Endothelial cell of hepatic sinusoid (primary cell): ENCODE measurements around the gene NRF1.

Experiments
- in situ Hi-C: cut with HindIII; loops from 2 replicates; pipeline ENCODE4 v1.10.0; 2017; ENCODE audit warnings: low sequenced_read_pairs

NRF1 gene

DNA sequence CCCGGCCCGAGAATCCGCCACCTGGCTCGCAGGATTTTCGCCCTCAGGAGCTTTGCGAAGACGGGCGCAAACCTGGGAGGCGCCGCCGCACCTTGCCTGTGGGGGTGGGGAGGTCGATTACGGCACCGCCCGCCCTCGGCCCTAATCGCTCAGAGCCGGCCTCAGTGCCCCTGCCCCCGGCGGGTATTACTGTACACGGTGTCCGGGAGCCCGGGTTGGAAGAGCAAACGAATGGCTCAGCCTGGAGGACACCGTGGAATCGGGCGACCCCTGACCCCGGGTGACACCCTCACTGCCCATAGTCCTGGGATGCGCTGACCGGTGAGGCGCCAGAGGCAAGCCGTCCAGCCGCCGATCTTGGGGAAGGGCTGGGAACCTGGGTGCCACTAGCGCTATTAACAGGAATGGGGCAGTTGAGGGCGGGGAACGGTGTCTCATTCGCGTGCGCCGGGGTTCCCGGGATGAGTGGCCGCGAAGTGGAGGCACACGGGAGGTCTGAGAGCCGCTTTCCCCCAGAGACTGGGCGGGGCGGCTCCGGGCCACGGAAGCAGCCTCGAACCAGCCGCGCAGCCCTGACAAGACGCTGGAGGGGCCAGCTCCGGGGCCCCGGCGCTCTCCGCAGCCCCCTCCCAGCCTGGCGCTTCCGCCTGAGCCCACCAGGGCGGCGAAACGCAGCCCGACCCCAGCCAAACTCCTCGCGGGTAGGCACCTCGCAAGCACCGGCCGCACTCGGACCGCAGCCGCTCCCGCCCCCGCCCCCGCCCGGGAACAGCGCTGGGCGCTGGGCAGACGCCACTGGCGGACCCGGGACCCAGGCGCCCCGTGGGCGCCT is 167.5 kb downstream of the NRF1 start:
- in situ Hi-C loops: no loop called here

DNA sequence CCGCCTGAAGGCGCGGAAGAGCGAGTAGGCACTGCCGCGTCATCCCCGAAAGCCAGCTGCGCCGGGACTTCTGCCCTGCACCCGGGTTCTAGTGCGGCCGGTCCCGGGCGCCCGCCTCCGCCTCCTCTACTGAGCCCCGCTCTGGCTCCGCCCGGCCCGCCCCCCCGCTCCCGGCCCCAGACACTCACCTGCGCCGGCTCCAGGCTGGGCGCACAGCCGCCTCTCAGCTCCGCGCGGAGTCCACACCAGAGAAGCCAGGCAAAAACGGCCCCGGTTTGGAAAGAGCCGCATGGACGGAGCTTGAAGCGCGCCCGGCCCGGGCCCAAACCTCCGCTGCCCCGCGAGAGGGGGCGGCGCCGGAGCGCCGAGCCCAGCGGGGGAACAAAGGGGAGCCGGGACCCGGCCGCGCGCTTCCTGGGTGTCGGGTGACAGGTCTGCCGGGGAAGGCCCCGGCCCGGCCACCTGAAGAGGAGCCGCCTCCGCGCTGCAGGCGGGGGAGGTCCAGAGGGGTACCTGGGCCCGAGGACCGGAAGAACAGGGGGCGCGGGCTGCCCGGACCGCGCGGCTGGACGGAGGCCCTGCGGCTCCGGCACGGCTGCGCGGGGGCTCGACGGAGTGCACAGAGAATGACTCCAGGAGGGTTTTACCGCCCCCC is 168.2 kb downstream of the NRF1 start:
- in situ Hi-C loops: no loop called here

DNA sequence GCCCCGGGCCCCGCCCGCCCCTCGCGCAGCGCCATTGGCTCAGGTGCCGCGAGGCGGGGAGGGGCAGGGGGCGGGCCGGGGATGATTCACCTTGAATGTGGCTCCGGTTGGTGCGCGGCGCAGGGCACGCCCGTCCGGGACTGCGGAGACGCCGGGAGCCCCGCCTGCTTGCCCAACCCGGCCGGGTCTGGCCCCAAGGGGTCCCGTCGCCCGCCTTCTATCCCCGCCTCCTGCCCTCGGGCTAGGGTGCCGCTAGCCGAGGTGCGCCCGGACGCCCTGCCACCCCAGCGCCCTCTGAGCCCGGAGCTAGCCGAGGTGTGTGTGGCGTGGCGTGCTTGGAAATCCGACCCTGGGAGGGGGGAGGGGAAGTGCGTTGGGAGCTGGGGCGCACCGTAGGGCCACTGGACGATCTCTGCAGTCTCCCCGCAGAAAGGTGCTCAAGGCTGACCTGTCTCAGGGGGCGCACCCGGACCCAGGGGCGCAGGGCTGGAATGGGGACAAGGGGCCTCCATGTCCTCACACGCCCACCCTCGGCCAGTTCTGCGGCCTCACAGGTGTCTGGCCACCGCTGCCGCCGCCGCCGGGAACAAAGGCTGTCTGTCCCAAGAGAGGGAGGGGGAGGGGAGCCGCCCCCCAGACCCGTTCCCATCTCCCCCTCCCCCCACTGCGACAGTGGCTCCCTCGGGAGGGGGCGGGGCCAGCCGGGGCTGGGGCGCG is 168.9 kb downstream of the NRF1 start:
- in situ Hi-C loops: no loop called here

DNA sequence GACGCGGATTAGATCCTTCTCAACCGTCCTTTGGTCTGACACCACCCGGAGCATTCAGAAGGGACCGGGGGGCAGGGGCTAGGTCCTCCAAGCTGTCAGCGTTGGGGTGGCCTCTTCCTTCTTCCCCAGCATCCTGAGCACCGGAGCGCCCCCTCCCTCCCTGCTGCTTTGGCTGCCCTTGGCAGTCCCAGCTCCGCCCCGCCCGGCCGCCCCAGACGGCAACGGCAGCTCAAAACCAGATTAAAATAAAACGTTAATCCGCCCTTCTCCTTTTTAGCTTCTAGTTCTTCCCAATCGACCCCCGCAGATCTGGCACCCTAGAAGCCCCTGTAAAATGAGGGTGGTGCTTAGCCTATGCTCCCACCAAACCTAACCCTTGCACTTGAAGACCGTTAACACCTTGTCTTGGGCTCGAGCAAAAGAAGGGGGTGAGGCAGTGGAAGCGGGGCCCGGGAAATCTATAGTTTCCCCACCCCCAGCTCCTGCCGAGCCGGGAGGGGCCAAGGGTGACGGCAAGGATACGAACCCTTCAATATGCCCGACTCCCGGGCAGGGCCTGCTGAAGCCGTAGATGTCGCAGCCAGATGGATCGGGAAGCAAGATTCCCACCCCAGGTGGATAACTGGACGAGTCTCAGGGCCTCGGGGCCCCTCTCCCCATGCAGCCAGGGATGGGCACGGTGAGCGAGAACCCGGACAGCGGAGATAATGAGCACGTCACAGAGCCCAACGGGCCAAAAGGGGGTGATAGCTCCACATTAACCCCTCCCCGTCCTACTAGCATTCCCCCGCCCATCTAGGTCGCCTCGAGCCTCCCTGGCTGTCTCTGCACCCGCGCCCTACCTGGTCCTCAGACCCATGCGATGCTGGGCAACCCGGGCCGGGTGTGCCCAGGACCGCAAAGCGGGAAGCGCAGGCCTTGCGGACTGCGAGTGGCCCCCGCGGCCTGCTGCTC is 169.7 kb downstream of the NRF1 start:
- in situ Hi-C loops: no loop called here

DNA sequence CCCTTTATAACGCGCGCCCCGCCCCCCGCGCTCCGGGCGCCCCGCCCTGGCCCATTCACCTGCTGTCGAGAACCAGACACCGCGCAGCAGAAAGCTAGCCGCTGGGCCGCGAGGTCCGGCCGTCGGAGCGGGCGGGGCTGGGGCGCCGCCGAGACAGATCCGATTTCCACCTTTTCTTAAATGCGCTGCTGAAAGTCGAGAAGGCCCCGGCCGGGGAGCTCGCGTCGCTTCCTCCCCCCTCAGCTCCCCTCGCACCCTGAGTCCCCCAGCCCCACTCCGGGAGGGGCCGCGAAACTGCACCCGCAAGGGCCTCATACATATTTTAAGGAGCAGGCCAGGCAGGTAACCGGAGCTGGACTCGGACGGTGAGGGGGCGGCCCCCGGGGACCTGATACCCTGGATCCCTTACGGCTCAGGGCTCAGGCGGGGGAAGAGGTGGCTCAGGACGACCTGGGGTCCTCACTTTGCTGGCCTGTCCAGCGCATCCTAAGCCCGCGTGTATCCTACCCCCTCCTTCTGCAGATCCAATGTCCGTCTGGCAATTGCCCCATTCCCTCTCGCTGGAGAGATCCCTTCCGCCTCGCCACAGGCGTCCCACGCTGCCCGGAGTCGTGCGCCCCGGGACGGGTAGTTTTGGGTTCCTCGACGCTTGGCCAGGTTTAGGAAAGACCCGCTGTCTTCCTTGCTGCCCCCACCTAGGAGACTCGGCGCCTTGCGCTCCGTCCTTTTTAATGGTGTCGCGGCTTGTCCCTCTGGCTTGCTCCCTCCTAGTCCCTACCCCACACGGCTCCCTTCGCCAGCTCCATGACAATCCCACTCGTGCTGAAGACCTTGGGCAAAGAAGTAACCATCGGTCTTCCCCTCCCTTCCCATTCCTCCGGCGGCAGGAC is 170.7 kb downstream of the NRF1 start:
- in situ Hi-C loops: no loop called here

DNA sequence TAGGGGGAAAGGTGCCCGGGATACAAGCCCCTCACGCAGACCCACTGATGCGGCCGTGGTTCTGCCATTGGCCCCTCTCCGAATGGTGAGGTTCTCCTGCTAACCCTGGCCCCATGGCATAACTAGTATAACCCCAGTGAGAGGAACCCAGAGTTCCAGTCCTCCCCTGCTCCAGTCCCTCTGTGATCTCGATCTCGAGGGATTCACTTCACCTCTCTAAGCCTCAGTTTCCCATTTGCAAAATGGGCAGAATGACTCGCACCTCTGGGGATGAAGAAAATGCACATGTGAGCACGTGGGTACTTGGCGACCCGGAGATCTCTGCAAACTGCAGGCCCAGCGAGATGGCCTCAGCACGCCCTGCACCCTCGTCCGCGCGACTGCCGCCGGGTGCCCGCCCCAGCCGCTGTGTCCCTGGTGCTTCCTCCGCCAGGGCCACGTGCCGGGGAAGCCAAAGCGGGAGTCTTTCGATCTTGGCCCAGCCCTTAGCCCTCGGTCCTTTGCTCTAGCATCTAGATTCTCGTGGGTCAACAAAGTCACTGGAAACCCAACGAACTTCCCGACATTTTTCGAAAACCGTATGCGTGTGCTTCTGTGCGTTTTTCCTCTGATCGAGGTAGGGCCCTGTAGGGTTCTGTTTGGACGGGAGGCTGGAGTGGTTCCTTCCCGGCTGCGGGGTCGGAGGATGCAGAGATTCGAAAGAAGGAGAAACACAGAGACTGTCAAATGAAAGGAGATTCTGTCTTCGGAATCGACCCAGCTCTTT is 171.5 kb downstream of the NRF1 start:
- in situ Hi-C loops: no loop called here

DNA sequence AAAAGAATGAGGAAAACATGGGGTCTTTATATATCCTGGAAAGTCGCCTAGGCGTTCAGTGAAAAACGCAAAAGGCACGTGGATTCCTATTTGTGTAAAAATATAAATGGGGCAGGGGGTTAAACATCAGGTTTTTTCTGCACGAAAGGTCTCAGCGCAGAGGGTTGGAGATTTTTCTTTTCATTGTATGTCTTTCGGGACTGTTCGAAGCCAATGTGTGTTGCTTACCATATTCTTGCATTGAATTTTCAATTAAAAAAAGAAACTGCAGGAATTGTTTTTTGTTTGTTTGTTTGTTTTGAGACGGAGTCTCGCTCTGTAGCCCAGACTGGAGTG is 172.0 kb downstream of the NRF1 start:
- in situ Hi-C loops: no loop called here

DNA sequence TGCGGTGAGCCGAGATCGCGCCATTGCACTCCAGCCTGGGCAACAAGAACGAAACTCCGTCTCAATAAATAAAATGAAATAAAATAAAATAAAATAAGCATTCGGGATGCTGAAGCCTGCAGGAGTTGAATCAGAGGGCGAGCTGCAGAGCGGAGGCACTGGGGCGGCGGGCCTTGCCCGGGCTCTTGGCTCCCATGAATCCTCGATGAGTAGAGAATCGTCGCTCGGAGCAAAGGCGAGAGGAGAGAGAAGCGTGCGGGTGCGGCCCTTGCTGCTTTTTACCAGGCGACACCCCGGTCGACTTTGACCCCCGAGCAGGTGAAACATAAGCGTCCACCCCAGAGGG is 172.9 kb downstream of the NRF1 start:
- in situ Hi-C loops: no loop called here

DNA sequence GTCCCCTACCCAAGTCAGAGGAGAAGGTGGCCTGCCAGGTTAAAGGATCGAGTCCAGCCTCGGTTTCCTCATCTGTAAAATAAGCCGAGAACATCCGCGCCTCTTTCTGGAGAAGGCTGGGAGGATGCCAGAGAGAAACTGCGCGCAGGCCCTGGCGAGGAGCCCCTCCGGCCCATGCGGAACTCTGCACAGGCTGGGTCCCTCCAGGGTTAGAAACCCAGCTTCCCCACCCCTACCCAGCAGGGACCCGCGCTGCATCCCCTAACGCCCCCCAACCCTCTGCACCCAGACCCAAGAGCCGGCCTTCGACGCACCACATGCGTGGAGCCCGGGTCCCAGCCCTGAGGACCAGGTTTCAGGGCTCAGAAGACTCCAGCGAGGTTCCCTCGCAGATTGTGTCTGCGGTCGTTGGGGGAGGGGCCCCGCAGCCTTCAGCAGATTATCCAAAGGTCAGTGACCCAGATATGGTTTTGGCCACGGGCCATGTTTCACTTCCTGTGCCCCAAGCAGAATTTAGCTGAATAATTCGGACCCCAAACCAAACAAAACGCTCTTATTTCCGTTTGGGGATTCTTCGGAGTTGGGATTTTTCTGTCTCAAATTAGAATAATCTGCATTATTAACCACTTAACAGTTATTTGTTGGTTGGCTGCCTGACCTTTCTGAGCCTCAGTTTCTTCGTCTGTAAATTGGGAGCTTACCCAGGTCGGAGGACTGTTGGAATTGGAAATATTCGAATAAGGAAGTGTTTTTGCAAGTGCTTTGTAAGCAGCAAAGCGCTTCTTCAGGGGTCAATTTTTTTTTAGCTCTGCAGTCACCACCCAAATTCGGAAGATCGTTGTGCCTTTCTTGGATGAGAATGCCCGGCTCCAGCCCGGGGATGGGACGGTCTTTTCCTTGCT is 173.5 kb downstream of the NRF1 start:
- in situ Hi-C loops: no loop called here

DNA sequence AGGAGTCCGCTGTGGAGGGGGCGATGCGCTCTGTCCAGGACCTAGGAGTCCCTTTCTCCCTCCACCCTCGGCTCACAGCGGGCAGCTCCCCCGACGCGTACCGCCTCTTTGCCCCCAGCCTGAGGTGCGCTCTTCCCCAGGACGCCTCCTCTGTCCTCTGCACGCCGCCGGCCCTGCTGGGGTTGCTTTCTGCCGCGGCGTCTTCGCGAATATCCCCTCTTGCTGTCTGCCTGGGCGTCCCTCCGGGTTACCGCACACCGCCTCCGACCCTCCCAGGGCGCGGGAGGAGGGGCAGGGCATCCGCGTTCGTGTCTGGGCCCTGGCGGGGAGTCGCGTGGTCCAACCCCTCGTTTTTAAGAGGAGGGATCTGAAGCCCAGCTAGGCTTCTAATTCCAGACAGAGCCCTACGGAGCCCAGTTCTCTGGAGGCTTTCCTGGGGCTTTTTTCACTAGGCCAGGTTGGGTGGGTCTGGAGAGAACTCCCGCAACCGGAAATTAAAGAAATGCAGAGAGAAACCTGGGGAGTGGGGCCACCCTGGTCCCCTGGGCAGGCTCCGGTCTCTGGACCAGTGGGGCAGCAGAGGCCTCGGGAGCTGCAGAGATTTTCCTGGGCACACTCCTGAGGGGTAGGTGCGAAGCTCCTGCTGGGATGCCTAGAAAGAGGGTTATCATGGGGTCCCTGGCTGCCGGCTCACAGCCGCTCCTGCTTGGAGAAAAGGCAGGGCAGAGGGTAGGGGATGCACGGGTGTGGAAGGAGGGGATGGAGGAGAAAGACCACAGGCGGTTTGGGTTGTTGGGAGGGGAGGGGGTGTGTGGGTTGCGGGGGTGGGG is 174.4 kb downstream of the NRF1 start:
- in situ Hi-C loops: no loop called here

DNA sequence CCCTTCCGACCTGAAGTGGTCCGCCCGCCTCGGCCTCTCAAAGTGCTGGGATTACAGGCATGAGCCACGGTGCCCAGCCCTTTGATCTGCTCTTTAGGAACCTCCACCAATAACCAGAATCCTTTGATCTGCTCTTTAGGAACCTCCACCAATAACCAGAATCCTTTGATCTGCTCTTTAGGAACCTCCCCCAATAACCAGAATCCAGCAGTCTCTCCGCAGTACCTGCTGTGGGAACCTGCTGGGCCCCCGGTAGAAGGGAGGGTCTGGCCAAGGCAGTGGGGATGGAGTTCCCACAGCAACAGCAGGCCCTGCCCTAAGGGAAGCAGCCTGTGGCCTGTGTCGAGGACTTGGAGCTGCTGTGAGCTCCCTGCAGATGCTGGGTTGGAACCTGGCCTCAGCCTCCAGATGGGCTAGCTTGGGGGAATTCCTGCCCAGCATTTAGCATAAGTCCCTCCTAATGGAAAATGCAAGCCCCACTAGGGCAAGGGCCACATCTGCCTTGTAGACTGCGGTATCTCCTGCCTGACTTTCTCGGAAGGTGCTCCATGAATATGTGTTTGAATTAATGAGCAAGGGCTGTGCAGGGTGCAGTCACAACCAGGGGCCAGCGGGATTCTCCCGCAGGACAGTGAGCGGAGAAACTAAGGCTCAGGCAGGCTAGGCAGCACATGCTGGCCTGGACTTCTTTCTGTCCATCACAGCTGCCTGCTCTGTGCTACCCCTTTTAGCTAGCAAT is 175.5 kb downstream of the NRF1 start:
- in situ Hi-C loops: no loop called here

DNA sequence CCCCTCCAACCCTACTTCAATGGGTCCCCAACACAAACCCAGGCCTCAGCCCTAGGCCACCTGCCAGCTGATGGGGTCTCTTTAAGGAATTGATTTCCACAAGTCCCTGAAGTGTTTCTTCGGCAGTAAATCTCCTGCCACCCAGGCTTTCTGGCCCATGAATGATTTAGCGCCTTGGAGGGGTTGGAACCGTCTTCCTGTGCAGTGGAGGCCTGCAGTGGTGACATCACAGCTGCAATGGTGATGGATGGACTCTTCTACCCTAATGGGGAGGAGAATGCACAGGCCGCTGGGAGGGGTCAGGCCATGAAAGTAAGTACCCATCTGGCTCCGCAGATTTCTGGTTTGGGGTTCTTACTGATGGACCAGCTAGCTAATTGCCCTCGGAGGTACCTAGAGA is 177.5 kb downstream of the NRF1 start:
- in situ Hi-C loops: no loop called here

DNA sequence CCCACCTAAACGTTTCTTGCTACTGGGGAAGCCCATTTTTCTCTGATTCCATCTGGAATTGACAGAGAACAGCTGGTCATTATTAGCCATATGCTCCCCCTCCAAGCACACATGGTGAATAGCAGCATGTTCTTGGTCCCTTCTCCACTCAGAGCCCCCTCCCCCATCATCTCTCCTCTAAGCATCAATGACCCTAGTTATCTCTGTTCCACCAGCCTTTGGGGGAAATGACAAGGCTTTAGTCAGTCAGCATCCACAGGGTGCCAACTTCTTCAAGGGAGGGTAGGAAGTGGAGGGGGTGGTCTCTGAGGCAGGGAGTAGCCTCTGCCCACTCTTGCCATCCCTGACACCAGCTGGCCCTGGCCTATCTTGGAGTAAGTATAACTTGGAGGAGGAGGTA is 178.1 kb downstream of the NRF1 start:
- in situ Hi-C loops: no loop called here

DNA sequence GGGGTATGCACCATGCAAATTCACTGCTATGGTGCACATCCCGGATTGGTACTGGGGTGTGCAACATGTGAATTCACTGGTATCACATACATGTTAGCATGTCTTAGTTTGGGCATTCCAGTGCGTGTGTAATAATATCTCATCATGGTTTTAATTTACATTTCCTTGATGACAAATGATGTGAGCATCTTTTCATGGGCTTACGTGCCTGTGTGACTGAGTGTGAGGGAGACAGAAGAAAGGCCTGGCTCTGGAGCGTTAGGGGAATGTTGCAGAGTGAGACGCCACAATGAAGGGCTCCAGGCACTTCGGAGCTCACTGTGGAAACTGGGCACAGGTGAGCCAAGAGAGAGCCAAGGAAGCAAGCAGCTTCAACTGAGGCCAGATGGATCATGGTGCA is 178.6 kb downstream of the NRF1 start:
- in situ Hi-C loops: no loop called here

DNA sequence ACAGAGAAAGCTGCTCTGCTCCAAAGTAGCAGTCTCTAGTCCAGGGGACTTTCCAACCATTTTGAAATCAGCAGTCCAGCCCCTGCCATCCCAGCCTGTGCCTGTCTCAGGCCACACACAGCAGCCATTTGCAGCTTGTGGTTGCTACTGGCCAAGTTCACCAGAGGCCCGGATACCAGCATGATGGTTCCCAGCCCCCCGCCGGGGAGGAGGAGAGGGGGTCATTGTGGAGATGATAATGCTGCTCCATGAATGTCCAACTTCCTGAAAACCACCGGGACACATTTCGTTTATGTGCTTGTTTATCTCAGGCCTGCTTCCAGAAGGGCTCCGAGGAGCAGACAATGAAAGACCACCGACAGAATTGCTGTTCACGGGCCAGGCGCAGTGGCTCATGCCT is 181.2 kb downstream of the NRF1 start:
- in situ Hi-C loops: no loop called here

DNA sequence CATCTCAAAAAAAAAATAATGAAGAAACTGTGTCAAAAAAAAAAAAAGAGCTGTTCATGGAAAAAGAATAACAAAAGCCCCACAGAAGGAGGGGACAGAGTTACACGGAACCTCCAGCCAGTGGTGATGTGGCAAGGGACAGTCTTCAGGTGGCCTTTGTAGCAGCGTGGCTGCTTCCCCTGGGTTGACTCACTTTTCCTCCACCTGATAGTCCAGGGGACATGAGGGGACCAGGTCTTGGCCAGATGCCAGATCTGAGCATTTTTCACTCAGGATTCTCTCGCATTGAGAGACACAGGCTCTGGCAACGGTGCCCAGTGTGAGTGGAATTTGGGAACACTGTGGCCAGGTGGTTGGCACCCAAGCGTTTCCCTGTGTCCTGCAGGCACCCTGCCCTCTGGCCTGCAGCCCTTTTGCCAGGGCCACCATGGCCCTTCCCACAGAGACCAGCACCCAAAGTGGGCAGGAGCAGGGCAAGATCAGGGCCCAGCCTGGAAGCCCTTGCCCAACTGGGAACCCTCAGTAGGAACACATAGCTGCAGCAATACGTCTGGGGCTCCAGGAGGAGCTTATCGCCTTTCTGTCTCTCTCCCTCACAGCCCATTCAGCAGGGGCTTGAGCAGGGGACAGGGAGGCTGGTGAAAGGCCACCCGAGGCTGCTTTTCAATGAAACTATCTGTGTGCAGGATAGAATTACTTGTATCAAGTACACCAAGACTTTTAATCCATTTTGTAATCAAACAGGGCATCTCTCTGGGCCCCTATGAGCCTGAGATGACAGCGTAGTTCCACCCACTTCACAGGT is 182.2 kb downstream of the NRF1 start:
- in situ Hi-C loops: no loop called here
